HEK293 (cell line): ENCODE results near the gene UQCC3.
A peak's percentile ranks its signal among the peaks of the same experiment; 100 is the strongest.

ENCODE experiments used
- KLF10 ChIP-seq: fragments of 450-650 bp; IDR thresholded peaks from 2 replicates; pipeline ENCODE4 v1.5.1; 2018; ENCODE audit warnings: missing biosample characterization, mild to moderate bottlenecking, missing genetic modification characterization
- MYNN ChIP-seq: fragments of 450-650 bp; formaldehyde crosslinking; IDR thresholded peaks from 2 replicates; pipeline ENCODE4 v1.5.1; 2016; ENCODE audit warnings: missing biosample characterization, missing genetic modification characterization, borderline replicate concordance
- TCF7L2 ChIP-seq: IDR thresholded peaks from 2 replicates; pipeline ENCODE4 v1.6.1; 2011; ENCODE audit warnings: low read depth, mild to moderate bottlenecking, inconsistent platforms, low read length, moderate library complexity, borderline replicate concordance
- ZBTB20 ChIP-seq: fragments of 450-650 bp; formaldehyde crosslinking; IDR thresholded peaks from 2 replicates; pipeline ENCODE4 v1.5.1; 2016; ENCODE audit warnings: missing biosample characterization, missing genetic modification characterization
- ZFP41 ChIP-seq: fragments of 450-650 bp; formaldehyde crosslinking; IDR thresholded peaks from 2 replicates; pipeline ENCODE4 v1.5.1; 2016; ENCODE audit warnings: missing biosample characterization, missing genetic modification characterization, borderline replicate concordance
- ZNF146 ChIP-seq: fragments of 450-650 bp; formaldehyde crosslinking; IDR thresholded peaks from 2 replicates; pipeline ENCODE4 v1.5.1; 2016; ENCODE audit warnings: missing biosample characterization, missing genetic modification characterization
- ZNF155 ChIP-seq: fragments of 450-650 bp; formaldehyde crosslinking; IDR thresholded peaks from 2 replicates; pipeline ENCODE4 v1.5.1; 2016; ENCODE audit warnings: missing biosample characterization, missing genetic modification characterization
- ZNF174 ChIP-seq: fragments of 450-650 bp; formaldehyde crosslinking; IDR thresholded peaks from 2 replicates; pipeline ENCODE4 v1.5.0; 2017; ENCODE audit warnings: missing biosample characterization, mild to moderate bottlenecking, missing genetic modification characterization
- ZNF184 ChIP-seq: fragments of 450-650 bp; IDR thresholded peaks from 2 replicates; pipeline ENCODE4 v1.5.1; 2018; ENCODE audit warnings: missing biosample characterization, mild to moderate bottlenecking, missing genetic modification characterization
- ZNF433 ChIP-seq: fragments of 450-650 bp; formaldehyde crosslinking; IDR thresholded peaks from 2 replicates; pipeline ENCODE4 v1.5.1; 2016; ENCODE audit warnings: missing biosample characterization, missing genetic modification characterization, low read depth
- ZNF571 ChIP-seq: fragments of 450-650 bp; formaldehyde crosslinking; IDR thresholded peaks from 2 replicates; pipeline ENCODE4 v1.5.0; 2017; ENCODE audit warnings: missing biosample characterization, missing genetic modification characterization
- TF ChIP-seq, protein P1 (sequence below): fragments of 450-650 bp; formaldehyde crosslinking; IDR thresholded peaks from 2 replicates; pipeline ENCODE4 v1.5.1; 2016; ENCODE audit warnings: missing biosample characterization, missing genetic modification characterization
- TF ChIP-seq, protein P2 (sequence below): fragments of 450-650 bp; formaldehyde crosslinking; IDR thresholded peaks from 2 replicates; pipeline ENCODE4 v1.5.1; 2016; ENCODE audit warnings: missing biosample characterization, missing genetic modification characterization, borderline replicate concordance
- TF ChIP-seq, protein P3 (sequence below): sonication (generic); formaldehyde crosslinking; IDR thresholded peaks from 2 replicates; pipeline ENCODE4 v1.8.1; 2022; ENCODE audit warnings: mild to moderate bottlenecking, moderate library complexity, missing genetic modification reagents

DNA sequence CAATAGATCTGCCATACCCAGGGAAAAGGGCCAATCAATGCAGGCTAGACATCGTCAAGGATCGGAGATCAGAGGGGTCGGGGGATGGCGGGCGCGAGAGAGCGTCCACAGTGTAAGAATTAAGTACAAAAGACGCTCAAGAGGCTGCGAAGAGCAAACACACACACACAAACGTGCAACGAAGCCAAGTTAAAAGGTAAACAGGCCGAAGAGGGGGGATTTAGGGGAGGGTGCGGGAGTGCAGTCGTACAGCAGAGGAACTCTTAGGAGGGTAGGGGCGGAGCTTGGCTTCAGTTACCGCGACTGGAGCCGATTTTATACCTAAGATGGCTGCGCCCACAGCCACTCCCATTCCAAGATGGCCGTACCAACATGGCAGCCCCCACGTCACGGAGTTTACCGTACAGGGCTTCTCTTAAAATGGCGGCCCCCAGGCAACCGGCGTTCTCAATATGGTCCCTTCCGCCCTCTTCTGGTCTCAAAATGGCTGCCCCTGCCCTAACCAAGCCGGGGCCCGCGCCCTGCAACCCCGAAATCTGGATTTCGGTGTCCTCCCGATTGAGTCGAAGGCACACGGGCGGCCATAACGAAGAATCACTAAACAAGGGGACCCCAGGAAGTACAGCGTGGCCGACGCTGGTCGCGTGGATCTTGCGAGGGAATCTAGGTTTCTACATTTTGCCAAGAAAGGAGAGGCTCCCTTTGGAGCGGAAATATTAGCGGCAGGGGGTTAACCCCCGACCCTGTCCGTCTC lies 38.0 kb downstream of the UQCC3 start:
- no peak for TF ChIP-seq ZNF174 (tag by site-specific recombination)
- TF ChIP-seq TCF7L2, result no peak
- no peak for TF ChIP-seq ZNF146 (tag by site-specific recombination)
- peak; percentile 100 for TF ChIP-seq ZBTB20
- TF ChIP-seq, protein P1, sequence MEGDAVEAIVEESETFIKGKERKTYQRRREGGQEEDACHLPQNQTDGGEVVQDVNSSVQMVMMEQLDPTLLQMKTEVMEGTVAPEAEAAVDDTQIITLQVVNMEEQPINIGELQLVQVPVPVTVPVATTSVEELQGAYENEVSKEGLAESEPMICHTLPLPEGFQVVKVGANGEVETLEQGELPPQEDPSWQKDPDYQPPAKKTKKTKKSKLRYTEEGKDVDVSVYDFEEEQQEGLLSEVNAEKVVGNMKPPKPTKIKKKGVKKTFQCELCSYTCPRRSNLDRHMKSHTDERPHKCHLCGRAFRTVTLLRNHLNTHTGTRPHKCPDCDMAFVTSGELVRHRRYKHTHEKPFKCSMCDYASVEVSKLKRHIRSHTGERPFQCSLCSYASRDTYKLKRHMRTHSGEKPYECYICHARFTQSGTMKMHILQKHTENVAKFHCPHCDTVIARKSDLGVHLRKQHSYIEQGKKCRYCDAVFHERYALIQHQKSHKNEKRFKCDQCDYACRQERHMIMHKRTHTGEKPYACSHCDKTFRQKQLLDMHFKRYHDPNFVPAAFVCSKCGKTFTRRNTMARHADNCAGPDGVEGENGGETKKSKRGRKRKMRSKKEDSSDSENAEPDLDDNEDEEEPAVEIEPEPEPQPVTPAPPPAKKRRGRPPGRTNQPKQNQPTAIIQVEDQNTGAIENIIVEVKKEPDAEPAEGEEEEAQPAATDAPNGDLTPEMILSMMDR (tag by site-specific recombination), result no peak
- TF ChIP-seq, protein P2, sequence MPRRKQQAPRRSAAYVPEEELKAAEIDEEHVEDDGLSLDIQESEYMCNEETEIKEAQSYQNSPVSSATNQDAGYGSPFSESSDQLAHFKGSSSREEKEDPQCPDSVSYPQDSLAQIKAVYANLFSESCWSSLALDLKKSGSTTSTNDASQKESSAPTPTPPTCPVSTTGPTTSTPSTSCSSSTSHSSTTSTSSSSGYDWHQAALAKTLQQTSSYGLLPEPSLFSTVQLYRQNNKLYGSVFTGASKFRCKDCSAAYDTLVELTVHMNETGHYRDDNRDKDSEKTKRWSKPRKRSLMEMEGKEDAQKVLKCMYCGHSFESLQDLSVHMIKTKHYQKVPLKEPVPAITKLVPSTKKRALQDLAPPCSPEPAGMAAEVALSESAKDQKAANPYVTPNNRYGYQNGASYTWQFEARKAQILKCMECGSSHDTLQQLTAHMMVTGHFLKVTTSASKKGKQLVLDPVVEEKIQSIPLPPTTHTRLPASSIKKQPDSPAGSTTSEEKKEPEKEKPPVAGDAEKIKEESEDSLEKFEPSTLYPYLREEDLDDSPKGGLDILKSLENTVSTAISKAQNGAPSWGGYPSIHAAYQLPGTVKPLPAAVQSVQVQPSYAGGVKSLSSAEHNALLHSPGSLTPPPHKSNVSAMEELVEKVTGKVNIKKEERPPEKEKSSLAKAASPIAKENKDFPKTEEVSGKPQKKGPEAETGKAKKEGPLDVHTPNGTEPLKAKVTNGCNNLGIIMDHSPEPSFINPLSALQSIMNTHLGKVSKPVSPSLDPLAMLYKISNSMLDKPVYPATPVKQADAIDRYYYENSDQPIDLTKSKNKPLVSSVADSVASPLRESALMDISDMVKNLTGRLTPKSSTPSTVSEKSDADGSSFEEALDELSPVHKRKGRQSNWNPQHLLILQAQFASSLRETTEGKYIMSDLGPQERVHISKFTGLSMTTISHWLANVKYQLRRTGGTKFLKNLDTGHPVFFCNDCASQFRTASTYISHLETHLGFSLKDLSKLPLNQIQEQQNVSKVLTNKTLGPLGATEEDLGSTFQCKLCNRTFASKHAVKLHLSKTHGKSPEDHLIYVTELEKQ (tag by site-specific recombination), result no peak
- TF ChIP-seq, protein P3, sequence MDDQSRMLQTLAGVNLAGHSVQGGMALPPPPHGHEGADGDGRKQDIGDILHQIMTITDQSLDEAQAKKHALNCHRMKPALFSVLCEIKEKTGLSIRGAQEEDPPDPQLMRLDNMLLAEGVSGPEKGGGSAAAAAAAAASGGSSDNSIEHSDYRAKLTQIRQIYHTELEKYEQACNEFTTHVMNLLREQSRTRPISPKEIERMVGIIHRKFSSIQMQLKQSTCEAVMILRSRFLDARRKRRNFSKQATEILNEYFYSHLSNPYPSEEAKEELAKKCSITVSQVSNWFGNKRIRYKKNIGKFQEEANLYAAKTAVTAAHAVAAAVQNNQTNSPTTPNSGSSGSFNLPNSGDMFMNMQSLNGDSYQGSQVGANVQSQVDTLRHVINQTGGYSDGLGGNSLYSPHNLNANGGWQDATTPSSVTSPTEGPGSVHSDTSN, result no peak
- TF ChIP-seq ZNF433 (tag by site-specific recombination), result no peak
- no peak for TF ChIP-seq ZNF184
- no peak for TF ChIP-seq ZNF155 (tag by site-specific recombination)
- TF ChIP-seq ZFP41 (tag by site-specific recombination), result no peak
- TF ChIP-seq MYNN, result no peak
- TF ChIP-seq KLF10 (tag by site-specific recombination), result no peak
- TF ChIP-seq ZNF571 (tag by site-specific recombination), result no peak
